Hepatocyte (in vitro differentiated cells): Measurements from ENCODE around the gene PROKR1.

Source experiments
- CTCF ChIP-seq: fragments of 200-600 bp; sonication (generic); IDR thresholded peaks from 2 replicates; pipeline ENCODE4 v1.5.1; 2016; ENCODE audit warnings: antibody characterized with exemption, mild to moderate bottlenecking; ENCODE audit not compliant: poor library complexity
- EZH2 ChIP-seq: fragments of 200-600 bp; sonication (generic); IDR thresholded peaks from 2 replicates; pipeline ENCODE4 v1.6.1; 2016; ENCODE audit warnings: antibody characterized with exemption, mild to moderate bottlenecking, borderline replicate concordance
- EZH2phosphoT487 ChIP-seq: fragments of 200-600 bp; sonication (generic); IDR thresholded peaks from one replicate; pipeline ENCODE4 v1.6.1; 2018; ENCODE audit warnings: antibody characterized with exemption, mild to moderate bottlenecking, low read depth, moderate library complexity; ENCODE audit not compliant: unreplicated experiment, severe bottlenecking

- TF ChIP-seq CTCF (no peak), EZH2phosphoT487 (no peak), EZH2 (no peak)
Measured at GRCh38 chr2:68692511-68692910, 49.1 kb downstream of the PROKR1 start.
